NCI-H1092 (cell line): ENCODE data around the gene RAPGEF1.
"Not testable (repeated sequence)": the region's sequence is repeated elsewhere in the genome, so short reads cannot be mapped to it uniquely, and the experiment has no call there.

Experiments
- DNase-seq: peaks from one replicate; lab custom pipeline; 2025; lab: John Stamatoyannopoulos, UW

Gene RAPGEF1

GRCh38 chr9:131690941-131691573 is 48.8 kb downstream of the RAPGEF1 start:
- DNase-seq, result no peak

GRCh38 chr9:131690462-131690861 is 49.4 kb downstream of the RAPGEF1 start:
- no peak for DNase-seq

- DNase-seq, result no peak
Observed at GRCh38 chr9:131688377-131688776, 51.5 kb downstream of the RAPGEF1 start.

- DNase-seq, result no peak
Observed at GRCh38 chr9:131685753-131686706, 53.8 kb downstream of the RAPGEF1 start.

GRCh38 chr9:131683094-131683493 is 56.8 kb downstream of the RAPGEF1 start:
- DNase-seq, result not testable (repeated sequence)

- no peak for DNase-seq
Observed at GRCh38 chr9:131682261-131682660, 57.6 kb downstream of the RAPGEF1 start.

GRCh38 chr9:131681826-131682225 is 58.0 kb downstream of the RAPGEF1 start:
- DNase-seq, result not testable (repeated sequence)

GRCh38 chr9:131681108-131681507 is 58.8 kb downstream of the RAPGEF1 start:
- not testable (repeated sequence) for DNase-seq

GRCh38 chr9:131679261-131680020 is 60.4 kb downstream of the RAPGEF1 start:
- DNase-seq, result no peak

- DNase-seq, result no peak
Observed at GRCh38 chr9:131678499-131679111, 61.3 kb downstream of the RAPGEF1 start.

GRCh38 chr9:131677444-131678180 is 62.3 kb downstream of the RAPGEF1 start:
- DNase-seq, result no peak

- no peak for DNase-seq
Observed at GRCh38 chr9:131677049-131677443, 62.8 kb downstream of the RAPGEF1 start.

GRCh38 chr9:131676431-131676972 is 63.4 kb downstream of the RAPGEF1 start:
- DNase-seq, result no peak

GRCh38 chr9:131675437-131676022 is 64.3 kb downstream of the RAPGEF1 start:
- DNase-seq, result no peak

GRCh38 chr9:131674425-131675421 is 65.2 kb downstream of the RAPGEF1 start:
- DNase-seq, result no peak

GRCh38 chr9:131673531-131673930 is 66.3 kb downstream of the RAPGEF1 start:
- no peak for DNase-seq

GRCh38 chr9:131673068-131673467 is 66.8 kb downstream of the RAPGEF1 start:
- no peak for DNase-seq

GRCh38 chr9:131672451-131672850 is 67.4 kb downstream of the RAPGEF1 start:
- DNase-seq, result no peak

- DNase-seq, result no peak
Observed at GRCh38 chr9:131671133-131671520, 68.7 kb downstream of the RAPGEF1 start.
